AG10803 (cell line): ENCODE measurements around the gene LMOD3.

ENCODE experiments used
- DNase-seq: peaks from one replicate; pipeline ENCODE4 v3.0.0; 2010; ENCODE audit warnings: low read depth
- H3K4me3 ChIP-seq: 2 replicates; pipeline ENCODE4 v1.5.1; 2011; ENCODE audit warnings: mild to moderate bottlenecking, low read length, control low read depth
- CTCF ChIP-seq: conservative IDR thresholded peaks from 2 replicates; pipeline ENCODE4 v1.5.1; 2011; ENCODE audit warnings: mild to moderate bottlenecking, low read length, control low read depth, inconsistent platforms

The LMOD3 gene

DNA sequence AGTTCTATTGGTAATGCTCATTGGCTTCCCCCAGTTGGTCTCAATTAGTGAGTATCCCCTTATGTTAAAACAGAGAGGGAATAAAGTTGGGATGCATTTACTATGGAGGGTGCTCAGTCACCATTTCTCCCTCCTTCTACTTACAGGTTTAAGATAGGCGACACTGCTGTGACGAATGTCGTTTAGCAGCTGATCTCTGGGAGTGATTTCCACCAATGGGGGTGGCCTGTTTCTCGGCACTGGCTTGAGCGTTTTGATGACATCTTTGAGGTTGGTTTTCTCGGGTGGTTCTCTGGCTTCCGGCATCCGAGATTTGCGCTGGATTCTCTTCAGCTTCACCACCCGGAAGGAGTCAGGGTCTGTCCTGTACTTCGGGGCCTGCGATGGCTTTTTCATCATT lies 3.8 kb downstream of the LMOD3 start:
- no peak overlapping the region for H3K4me3 ChIP-seq
- TF ChIP-seq CTCF = no peak
- no peak for DNase-seq

DNA sequence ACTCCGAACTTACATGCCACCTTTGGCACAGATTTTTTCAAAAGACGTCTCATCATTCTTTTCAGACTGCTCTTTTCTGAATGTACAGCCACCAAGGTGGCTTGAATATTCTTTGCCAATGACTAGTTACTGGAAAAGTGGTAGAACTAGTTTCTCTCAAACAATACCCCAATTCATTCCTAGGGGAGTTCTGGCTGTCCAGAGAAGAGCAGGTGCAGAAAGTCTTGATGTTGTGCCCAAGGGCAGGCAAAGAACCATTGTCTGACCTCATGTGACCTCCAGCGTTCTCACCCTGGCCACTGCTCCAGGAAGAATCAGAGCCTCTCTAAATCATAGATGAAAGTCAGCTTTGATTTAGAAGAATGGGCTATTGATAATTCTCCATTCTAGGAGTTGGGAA lies 5.5 kb downstream of the LMOD3 start:
- TF ChIP-seq CTCF = no peak
- H3K4me3 ChIP-seq = no peak overlapping the region
- no peak for DNase-seq

DNA sequence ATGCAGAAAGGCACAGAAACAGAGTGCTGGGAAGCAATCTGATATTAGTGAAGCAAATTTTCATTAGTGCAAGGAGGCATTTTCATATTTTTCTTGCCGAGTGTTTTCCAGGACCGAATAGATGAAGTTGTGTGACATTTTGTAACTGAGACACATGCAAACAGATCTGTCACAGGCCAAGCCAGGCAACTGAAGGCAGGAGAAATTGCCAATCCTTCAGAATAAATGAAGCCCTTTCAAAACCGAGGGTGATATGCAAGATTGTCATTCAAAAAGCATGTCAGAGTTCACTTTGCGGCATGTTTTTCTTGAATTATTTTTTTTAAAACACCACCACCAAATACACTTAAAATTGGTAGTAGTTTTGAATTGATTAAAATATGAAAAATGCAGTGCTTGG lies 6.2 kb downstream of the LMOD3 start:
- no peak for DNase-seq
- no peak overlapping the region for H3K4me3 ChIP-seq
- TF ChIP-seq CTCF = no peak

- H3K4me3 ChIP-seq = no peak overlapping the region
- DNase-seq = peak; percentile 13
These were observed 6.7 kb downstream of the LMOD3 start for GRCh38 chr3:69115731-69116130.

DNA sequence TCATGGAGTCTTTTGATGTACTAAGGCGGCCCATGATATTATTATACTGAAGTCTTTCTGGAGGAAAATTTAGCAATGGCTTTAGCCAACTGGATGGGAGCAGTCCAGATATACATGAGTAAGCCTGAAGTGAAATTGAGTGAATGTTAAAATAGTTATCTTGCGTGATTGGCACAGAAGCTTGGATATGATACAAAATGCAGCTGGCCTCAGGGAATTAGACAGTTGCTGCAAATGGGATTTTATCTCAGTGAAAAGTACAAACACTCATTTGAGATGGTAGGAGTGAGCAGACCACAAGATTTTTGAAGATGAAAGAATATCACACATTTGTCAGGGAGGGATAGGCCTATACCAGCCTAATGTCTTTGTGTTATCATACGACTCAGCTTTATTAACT lies 8.9 kb downstream of the LMOD3 start:
- no peak overlapping the region for H3K4me3 ChIP-seq
- DNase-seq = no peak
- no peak for TF ChIP-seq CTCF

More at GRCh38 chr3:69115731-69116130, 6.7 kb downstream of the LMOD3 start:
- TF ChIP-seq CTCF = no peak

DNA sequence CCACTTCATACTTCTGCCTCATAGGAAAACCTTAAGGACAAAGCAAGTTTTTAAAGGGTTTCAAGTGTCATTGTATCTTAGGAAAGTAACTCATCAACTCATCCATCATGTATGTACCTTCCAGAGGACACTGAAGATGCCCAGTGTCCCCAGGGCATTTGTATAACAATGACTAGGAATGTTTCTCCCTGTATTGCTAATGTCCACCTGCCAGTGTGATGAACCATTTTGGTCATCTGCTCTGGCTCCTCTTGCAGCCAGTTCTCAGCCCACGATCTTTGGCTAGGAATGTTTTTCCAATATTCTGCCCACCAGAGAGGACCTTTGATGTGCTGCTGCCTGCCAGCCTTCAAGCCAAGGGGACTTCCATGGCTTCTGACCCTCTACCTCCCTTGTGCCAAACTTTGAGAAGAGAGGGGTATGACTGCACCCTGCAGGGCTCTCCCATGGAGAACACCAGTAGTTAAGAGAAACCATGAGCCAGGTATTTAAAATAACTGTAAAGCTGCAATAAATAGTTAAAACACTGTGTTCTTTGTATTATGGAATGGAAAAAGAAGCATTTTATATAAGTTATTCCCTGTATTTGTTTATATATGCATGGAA lies 11.4 kb downstream of the LMOD3 start:
- no peak overlapping the region for H3K4me3 ChIP-seq
- TF ChIP-seq CTCF = no peak
- DNase-seq = no peak

GRCh38 chr3:69108811-69109210 lies 13.6 kb downstream of the LMOD3 start:
- no peak for DNase-seq
- no peak overlapping the region for H3K4me3 ChIP-seq
- TF ChIP-seq CTCF = no peak
